Activated CD4-positive, CD25-positive, alpha-beta regulatory T cell treated with anti-CD3 and anti-CD28 coated beads, Interleukin-2, amount 50 U/mL, for 72 hours (primary cell): ENCODE data around the gene SSR2.

ENCODE experiments used
- DNase-seq: peaks from one replicate; pipeline ENCODE4 v3.0.0; 2021

The SSR2 gene

GRCh38 chr1:156020293-156021092 is at the start of gene SSR2:
Gene SSR2 (minus strand): TSS chr1:156020951. CDS start chr1:156020167, 784 bp downstream.
- peak; percentile 76 for DNase-seq

- DNase-seq, result no peak
Observed at GRCh38 chr1:156070548-156070947, 49.8 kb upstream of the SSR2 start.

GRCh38 chr1:156069490-156070455 is 49.0 kb upstream of the SSR2 start:
- no peak for DNase-seq

GRCh38 chr1:156067262-156067661 is 46.5 kb upstream of the SSR2 start:
- no peak for DNase-seq

- no peak for DNase-seq
Observed at GRCh38 chr1:156065871-156066270, 45.1 kb upstream of the SSR2 start.

GRCh38 chr1:156065212-156065611 is 44.5 kb upstream of the SSR2 start:
- no peak for DNase-seq

- DNase-seq, result no peak
Observed at GRCh38 chr1:156064615-156065014, 43.9 kb upstream of the SSR2 start.

GRCh38 chr1:156063997-156064285 is 43.2 kb upstream of the SSR2 start:
- no peak for DNase-seq

GRCh38 chr1:156062189-156062588 is 41.4 kb upstream of the SSR2 start:
- DNase-seq, result no peak

- no peak for DNase-seq
Observed at GRCh38 chr1:156060937-156061636, 40.3 kb upstream of the SSR2 start, which contains the start of gene RAB25. Gene RAB25 (plus strand): TSS chr1:156061160. CDS start chr1:156061401, 241 bp downstream.

GRCh38 chr1:156056326-156056849 is 35.6 kb upstream of the SSR2 start:
- no peak for DNase-seq

- no peak for DNase-seq
Observed at GRCh38 chr1:156055281-156056048, 34.7 kb upstream of the SSR2 start.

- peak; percentile 91 for DNase-seq
Observed at GRCh38 chr1:156054500-156055280, 33.9 kb upstream of the SSR2 start, which contains the start of gene LAMTOR2. Gene LAMTOR2 (plus strand): TSS chr1:156054782. CDS start chr1:156054890, 108 bp downstream.

GRCh38 chr1:156053768-156054499 is 33.2 kb upstream of the SSR2 start, which contains the start of gene UBQLN4:
Gene UBQLN4 (minus strand): TSS chr1:156053798. CDS start chr1:156053701, 97 bp downstream.
- peak; percentile 83 for DNase-seq

- peak; percentile 61 for DNase-seq
Observed at GRCh38 chr1:156052862-156053767, 32.4 kb upstream of the SSR2 start.

GRCh38 chr1:156051011-156051725 is 30.4 kb upstream of the SSR2 start:
- no peak for DNase-seq

- DNase-seq, result no peak
Observed at GRCh38 chr1:156050376-156050775, 29.6 kb upstream of the SSR2 start.

GRCh38 chr1:156048663-156049258 is 28.0 kb upstream of the SSR2 start:
- no peak for DNase-seq
